GM18526 (cell line): ENCODE measurements around the gene GIMAP1.

Source experiments
- POLR2A ChIP-seq: IDR thresholded peaks from 3 replicates; pipeline ENCODE4 v1.6.1; 2011; ENCODE audit not compliant: insufficient read length; ENCODE audit errors: extremely low read depth

GIMAP1 gene

GRCh38 chr7:150723467-150723866, 7.1 kb downstream of the GIMAP1 start:
- no peak for TF ChIP-seq POLR2A

DNA sequence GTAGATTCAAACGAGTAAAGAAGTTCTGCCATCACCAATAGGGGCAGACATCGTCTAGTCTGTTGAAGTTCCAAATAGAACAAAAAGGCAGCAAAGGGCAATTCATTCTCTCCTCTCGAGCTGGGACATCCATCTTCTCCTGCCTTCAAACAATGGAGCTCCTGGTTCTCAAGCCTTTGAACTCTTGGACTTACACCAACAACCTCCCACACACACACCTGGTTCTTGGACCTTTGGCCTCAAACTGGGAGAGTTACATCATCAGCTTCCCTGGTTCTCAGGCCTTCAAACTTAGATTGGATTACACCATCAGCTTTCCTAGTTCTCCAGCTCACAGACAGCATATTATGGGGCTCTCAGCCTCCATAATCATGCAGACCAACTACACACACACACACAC, 11.0 kb downstream of the GIMAP1 start:
- no peak for TF ChIP-seq POLR2A

GRCh38 chr7:150728011-150728410, 11.6 kb downstream of the GIMAP1 start:
- no peak for TF ChIP-seq POLR2A

GRCh38 chr7:150728609-150729008, 12.2 kb downstream of the GIMAP1 start:
- TF ChIP-seq POLR2A = no peak

GRCh38 chr7:150731916-150732315, 15.5 kb downstream of the GIMAP1 start:
- TF ChIP-seq POLR2A = no peak

DNA sequence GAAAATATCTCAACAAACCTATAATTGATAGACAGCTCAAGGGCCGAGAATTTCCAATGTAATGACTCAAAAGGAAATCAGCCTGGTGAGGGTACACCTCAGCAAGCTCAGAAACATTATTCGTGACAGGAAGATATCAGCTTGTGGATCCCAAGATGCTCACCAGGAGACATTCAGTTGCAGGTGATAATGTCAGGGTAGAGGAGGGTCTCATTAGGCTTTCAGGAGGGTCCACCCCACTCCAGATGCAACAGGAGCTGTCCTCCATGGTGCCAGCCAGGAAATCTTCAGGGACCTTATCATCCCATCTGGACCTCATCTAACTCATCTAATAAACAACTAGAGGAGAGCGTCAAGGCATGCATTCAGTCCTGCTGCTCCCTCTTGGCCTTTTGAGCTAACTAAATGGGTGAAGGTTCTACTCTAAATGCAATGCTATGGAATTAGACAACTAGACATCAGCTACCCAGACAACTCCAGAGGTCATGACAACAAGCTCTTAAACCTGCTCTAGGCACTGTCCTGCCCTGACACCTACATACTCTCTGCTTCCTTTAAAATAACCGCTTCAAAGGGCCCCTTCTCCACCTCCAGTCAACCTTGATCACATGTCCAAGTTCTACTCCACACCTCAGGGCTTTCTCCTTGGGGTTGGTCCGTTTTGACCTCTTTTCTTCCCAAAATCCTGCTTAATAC, 16.5 kb downstream of the GIMAP1 start:
- no peak for TF ChIP-seq POLR2A

GRCh38 chr7:150733482-150734095, 17.2 kb downstream of the GIMAP1 start:
- TF ChIP-seq POLR2A = no peak

GRCh38 chr7:150734254-150734653, 17.8 kb downstream of the GIMAP1 start:
- no peak for TF ChIP-seq POLR2A

DNA sequence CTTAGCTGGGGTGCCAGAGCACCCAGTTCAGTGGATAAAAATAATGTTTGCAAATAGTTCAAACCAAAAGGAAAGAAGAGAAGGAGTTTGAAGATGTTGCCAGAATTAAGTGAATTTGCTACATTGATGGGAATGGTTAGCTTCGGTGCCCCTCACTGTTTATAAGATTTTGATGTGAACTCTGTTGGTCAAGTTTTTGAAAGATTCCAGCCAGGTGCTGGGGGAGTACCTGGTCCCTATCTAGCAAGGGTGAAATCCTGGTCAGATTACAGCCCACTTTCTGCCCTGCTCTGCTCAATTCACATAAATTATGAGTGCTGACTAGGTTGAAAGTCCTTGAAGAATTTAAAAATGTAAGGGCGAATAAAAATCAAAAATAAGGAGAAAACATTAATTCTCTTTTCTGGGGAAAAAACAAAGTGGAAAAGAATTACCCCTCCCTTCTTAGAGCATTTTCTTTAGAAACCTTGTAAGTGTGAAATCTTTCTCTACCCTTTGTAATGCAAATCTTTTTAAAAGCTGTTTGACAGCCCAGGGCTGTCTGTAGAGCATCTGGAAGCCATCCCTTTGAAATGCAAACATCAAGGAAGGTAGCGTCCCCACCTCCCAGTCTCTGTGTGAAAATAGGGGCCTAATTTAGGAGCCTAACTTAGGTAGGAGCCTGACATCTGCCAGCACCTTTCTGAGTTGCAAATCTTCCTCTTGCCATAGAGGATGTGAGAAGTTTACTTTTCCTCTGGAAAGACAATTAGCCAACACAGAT, 19.4 kb downstream of the GIMAP1 start:
- TF ChIP-seq POLR2A = no peak

DNA sequence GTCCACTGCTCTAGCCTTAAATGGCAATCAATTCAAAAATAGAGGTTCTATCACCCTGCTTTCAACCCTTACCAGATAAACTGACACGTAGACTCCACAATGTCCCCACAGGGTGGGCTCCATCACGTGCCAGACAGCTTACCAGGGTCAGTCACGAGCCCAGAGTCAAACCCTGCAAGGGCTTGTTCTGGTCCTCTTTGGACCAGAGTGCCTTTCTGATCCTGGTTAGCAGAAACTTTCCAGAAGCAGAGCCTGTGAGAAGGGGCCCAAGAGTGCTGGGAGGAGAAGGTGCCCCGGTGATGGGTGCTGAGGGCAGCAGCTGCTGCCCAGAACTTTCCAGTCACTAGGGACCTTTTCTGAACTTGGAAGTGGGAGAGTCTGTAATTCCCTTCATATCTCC, 20.5 kb downstream of the GIMAP1 start:
- no peak for TF ChIP-seq POLR2A

- no peak for TF ChIP-seq POLR2A
These were observed 21.0 kb downstream of the GIMAP1 start, which contains the start of gene GIMAP5 for GRCh38 chr7:150737265-150738055. TSS of gene GIMAP5 (plus strand) at chr7:150737418. CDS start at chr7:150740885, 3,467 bp downstream.

GRCh38 chr7:150738092-150738491, 21.7 kb downstream of the GIMAP1 start:
- TF ChIP-seq POLR2A = no peak

- TF ChIP-seq POLR2A = no peak
These were observed 22.2 kb downstream of the GIMAP1 start for GRCh38 chr7:150738591-150739001.

GRCh38 chr7:150739033-150739432, 22.6 kb downstream of the GIMAP1 start:
- TF ChIP-seq POLR2A = no peak

DNA sequence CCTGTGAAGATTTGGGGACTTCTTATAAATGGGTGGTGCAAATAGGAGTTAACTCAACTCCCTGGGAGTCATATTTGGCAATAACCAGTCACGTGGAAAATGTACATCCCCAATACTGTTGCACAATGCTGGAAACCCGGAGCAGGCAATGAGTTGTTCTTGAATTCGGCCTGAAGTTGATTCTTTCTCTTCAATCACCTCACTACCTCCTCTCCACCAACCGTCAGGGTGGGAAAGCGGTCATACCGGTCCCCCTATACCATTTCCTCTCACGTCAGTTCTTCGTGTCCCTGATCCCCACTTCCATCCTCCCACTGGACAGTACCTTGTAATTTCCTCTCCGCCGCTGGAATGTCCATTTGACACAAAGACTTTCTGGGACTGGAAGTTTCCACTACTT, 23.6 kb downstream of the GIMAP1 start:
- no peak for TF ChIP-seq POLR2A
